ENCODE measurements around the gene KIFC1.
"Not testable (repeated sequence)": the region's sequence is repeated elsewhere in the genome, so short reads cannot be mapped to it uniquely, and the experiment has no call there.

The KIFC1 gene

DNA sequence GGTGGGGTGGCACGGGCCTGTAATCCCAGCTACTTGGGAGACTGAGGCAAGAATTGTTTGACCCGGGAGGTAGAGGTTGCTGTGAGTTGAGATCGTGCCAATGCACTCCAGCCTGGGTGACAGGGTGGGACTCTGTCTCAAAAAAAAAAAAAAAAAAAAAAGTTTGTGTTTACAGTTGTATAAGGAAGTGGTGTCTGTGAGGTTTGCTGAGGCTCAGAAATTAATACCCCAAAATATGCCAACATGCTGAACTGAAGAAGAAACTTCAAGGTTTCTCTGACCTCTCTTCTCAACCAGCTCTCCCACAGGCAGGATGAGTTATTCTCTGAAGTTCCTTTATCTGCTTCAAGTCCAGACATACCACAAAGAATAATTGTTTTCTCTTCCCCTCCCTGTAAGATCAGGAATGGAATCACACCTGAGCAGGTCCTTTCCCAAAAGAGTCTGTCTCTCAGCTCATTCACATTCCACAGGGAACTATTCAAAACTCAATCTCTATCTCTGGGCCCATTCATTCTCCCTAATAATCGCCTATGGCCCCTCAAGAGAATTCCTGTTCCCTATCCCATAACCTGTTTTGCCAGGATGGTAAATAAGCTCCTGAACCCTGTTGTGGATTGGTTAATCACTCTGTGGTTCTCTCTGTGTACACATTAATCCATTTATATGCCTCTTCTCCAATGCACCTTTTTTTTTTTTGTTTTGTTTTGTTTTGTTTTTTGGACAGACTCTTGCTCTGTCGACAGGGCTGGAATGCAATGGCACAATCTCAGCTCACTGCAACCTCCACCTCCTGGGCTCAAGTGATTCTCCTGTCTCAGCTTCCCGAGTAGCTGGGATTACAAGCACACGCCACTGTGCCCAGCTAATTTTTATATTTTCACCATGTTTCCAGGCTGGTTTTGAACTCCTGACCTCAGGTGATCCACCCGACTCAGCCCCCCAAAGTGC lies 17.4 kb upstream of the KIFC1 start:
- no peak for DNase-seq (ENCODE audit: low spot score)

DNA sequence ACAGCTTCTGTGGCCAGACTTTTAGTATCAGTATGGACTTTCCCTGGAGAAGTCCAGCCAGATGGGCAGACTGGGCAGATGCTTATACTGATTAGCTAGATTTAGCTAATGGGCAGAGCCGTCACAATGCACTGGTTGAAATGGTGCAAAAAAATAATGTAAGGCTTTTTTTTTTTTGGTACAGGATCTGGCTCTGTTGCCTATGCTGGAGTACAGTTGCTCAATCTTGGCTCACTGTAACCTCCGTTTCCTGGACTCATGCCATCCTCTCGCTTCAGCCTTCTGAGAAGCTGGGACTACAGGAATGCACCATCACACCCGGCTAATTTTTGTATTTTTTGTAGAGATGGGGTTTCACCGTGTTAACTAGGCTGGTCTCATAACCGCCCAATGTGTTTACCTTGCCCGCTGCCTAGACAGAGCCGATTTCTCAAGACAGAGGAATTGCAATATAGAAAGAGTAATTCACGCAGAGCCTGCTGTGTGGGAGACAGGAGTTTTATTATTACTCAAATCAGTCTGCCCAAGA lies 16.4 kb upstream of the KIFC1 start:
- no peak for DNase-seq (ENCODE audit: low spot score)

DNA sequence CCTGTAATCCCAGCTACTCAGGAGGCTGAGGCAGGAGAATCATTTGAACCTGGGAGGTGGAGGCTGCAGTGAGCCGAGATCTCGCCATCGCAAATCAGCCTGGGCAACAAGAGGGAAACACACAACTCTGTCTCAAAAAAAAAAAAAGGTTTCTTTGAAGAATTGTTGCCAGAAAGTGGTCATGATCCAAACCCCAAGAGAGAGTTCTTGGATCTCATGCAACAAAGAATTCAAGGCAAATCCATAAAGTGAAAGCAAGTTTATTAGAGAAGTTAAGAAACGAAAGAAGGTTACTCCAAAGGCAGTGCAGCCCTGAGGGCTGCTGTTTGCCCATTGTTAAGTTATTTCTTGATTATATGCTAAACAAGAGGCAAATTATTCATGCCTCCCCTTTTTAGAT lies 14.5 kb upstream of the KIFC1 start:
- DNase-seq (ENCODE audit: low spot score) = no peak

DNA sequence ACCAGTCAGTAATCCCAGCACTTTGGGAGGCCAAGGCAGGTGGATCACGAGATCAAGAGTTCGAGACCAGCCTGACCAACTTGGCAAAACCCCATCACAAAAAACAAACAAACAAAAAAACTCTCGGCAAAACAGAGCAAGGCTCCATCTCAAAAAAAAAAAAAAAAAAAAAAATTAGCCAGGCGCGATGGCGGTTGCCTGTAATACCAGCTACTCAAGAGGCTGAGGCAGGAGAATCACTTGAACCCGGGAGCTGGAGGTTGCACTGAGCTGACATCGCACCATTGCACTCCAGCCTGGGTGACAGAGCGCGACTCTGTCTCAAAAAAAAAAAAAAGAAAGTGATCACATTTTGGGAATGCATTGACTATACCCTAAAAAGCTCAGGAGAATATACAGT lies 12.4 kb upstream of the KIFC1 start:
- DNase-seq (ENCODE audit: low spot score) = not testable (repeated sequence)

- DNase-seq (ENCODE audit: low spot score) = no peak
Observed at GRCh38 chr6:33380272-33380981, 11.2 kb upstream of the KIFC1 start.

DNA sequence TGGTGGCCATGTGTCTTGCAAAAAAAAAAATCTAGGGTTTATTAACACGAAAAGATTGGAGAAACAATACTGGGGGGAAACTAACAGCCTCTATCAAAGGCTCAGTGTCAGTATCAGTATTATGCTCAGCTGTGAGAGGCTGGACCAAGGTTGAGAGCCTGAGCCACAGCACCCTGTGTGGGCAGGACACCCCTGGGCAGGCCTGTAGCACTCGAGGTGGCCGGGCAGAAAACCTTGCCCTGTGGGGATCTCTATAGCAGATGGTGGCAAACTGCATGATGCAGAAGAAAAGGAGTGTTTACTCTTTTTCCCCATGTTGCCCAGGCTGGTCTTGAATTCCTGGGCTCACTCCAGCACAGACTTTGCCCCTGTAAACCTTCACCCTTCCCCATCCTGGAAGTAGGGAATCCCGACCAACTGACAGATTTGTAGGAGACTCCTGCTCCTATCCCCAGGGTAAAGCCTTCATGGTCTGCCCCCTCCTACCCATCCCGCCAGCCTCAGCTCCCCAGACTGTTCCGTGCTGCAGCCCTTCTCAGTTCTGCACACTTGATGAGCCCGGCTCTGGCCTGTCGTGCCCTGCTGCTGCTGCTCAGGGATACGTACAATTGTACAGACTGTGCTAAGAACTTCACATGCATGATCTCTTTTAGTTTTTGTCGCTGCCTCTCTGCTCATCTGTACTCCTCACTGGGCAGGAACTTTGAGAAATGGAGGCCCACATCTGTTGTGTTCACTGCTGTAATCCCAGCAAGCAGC lies 8.0 kb upstream of the KIFC1 start:
- DNase-seq (ENCODE audit: low spot score) = no peak

DNA sequence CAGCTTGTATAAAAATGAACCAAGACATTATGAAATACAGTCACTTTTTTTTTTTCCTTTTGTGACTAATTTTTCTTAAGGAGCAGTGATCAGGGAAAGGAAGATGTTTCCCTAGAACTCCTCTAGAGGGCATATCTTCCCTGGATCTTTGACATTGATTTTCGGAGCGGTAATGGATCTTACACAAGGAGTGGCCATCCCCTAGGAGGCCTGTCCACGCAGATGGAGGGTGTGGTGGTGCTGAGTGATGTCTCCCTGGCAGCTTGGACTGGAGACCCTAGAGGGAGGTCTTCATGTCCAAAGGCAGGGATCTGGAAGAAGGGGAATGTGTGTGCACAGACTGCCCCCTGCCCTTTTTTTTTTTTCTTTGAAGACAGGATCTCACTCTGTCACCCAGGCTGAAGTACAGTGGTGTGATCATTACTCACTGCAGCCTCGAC lies 7.0 kb upstream of the KIFC1 start:
- DNase-seq (ENCODE audit: low spot score) = no peak

- DNase-seq (ENCODE audit: low spot score) = no peak
Observed at GRCh38 chr6:33390173-33390572, 1.4 kb upstream of the KIFC1 start.

- no peak for DNase-seq (ENCODE audit: low spot score)
Observed at GRCh38 chr6:33390767-33391277, 801 bp upstream of the KIFC1 start.

- no peak for DNase-seq (ENCODE audit: low spot score)
Observed at GRCh38 chr6:33391922-33392594, 435 bp downstream of the KIFC1 start.

- DNase-seq (ENCODE audit: low spot score) = no peak
Observed at GRCh38 chr6:33392595-33392948, 949 bp downstream of the KIFC1 start.

DNA sequence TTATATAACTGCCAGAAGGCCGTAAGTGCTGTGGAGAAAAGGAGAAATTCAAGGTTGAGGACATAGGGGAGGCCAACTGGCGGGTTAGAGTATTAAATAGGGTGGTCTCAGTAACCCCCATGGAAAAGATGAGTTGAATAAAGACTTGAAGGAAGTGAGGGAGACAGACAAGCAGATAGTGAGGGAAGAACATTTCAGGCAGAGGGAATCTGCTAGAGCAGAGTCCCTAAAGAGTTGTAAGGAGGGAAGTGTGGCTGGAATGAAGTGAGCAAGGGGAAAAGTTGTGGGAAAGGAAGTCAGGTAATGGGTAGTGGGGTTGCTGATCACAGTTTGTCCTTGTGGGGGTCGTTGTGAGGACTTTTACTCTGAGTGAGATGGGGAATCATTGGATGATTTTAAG lies 1.4 kb downstream of the KIFC1 start:
- DNase-seq (ENCODE audit: low spot score) = no peak

DNA sequence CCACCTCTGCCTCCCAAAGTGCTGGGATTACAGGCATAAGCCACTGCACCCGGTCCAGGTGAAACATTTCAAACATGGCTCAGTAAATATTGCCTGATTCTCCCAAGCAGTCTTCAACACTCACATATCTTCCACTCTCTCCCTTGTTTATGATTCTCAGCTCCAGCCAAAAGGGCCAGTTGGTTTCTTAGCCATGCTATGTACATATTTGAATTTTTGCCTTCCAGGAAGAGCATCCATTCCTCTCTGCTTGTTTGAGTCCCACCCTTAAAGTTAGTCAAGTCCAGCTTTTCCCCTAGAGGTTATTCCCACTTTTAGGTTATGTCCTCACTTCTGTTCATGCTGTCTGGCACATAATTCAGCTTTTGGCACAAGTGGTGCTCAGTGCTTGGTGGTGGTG lies 5.9 kb downstream of the KIFC1 start:
- DNase-seq (ENCODE audit: low spot score) = no peak

DNA sequence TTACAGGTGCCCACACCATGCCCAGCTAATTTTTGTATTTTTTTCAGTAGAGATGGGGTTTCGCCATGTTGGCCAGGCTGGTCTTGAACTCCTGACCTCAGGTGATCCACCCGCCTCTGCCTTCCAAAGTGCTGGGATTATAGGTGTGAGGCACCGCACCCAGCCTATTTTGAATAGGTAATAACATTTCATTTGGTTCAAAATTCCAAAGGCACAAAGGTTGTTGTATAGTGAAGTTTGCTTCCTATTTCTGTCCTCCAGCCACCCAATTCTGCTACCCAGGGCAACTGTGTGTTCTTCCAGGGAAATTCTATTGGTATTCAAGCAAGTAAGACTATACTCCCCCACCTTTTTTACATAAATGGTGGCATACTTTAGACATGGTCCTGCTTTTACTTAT lies 7.0 kb downstream of the KIFC1 start:
- not testable (repeated sequence) for DNase-seq (ENCODE audit: low spot score)

DNA sequence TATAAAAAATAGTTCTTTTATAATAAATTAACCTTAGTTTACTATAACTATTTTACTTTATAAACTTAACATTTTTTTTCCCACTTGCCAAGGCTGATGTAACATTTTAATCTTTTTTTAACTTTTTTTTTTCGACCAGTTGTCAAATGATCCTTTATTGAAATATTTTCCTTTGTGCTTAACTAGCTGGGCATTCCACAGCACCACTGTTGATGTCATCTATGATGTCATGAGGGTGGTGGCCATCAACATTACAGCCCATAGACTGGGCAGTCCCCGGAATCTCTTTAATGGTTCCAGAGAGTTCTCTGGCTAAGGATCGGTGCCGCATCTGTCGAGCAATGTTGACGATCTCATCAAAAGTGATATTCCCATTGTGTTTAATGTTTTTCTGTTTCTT lies 8.3 kb downstream of the KIFC1 start:
- not testable (repeated sequence) for DNase-seq (ENCODE audit: low spot score)

DNA sequence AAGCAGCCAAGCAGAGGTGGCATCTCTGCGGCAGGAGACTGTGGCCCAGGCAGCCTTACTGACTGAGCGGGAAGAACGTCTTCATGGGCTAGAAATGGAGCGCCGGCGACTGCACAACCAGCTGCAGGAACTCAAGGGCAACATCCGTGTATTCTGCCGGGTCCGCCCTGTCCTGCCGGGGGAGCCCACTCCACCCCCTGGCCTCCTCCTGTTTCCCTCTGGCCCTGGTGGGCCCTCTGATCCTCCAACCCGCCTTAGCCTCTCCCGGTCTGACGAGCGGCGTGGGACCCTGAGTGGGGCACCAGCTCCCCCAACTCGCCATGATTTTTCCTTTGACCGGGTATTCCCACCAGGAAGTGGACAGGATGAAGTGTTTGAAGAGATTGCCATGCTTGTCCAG lies 13.3 kb downstream of the KIFC1 start:
- no peak for DNase-seq (ENCODE audit: low spot score)

- no peak for DNase-seq (ENCODE audit: low spot score)
Observed at GRCh38 chr6:33405386-33405940, 13.8 kb downstream of the KIFC1 start.

GRCh38 chr6:33406126-33406525 lies 14.5 kb downstream of the KIFC1 start:
- no peak for DNase-seq (ENCODE audit: low spot score)

- DNase-seq (ENCODE audit: low spot score) = no peak
Observed at GRCh38 chr6:33407132-33407718, 15.6 kb downstream of the KIFC1 start.

GRCh38 chr6:33410050-33410710 lies 18.6 kb downstream of the KIFC1 start:
- peak; percentile 97 for DNase-seq (ENCODE audit: low spot score)

Data from LoVo (cell line).